HG03066 (cell line): Measurements from ENCODE around the gene DYNC2LI1.

ENCODE experiments used
- ATAC-seq: cut with Tn5 transposase; IDR thresholded peaks from one replicate; pipeline ENCODE4 v1.9.1; 2021; ENCODE audit warnings: low read depth; ENCODE audit not compliant: unreplicated experiment

DYNC2LI1 gene

GRCh38 chr2:43762286-43762685, 11.6 kb upstream of the DYNC2LI1 start:
- no peak for ATAC-seq

- no peak for ATAC-seq
These were observed 10.7 kb upstream of the DYNC2LI1 start for GRCh38 chr2:43763091-43763490.

- ATAC-seq = no peak
These were observed 9.6 kb upstream of the DYNC2LI1 start for GRCh38 chr2:43764086-43764705.

- no peak for ATAC-seq
These were observed 7.8 kb upstream of the DYNC2LI1 start for GRCh38 chr2:43766006-43766405.

- ATAC-seq = no peak
These were observed 778 bp downstream of the DYNC2LI1 start for GRCh38 chr2:43774617-43775016.

GRCh38 chr2:43776324-43776723, 2.5 kb downstream of the DYNC2LI1 start:
- ATAC-seq = no peak

DNA sequence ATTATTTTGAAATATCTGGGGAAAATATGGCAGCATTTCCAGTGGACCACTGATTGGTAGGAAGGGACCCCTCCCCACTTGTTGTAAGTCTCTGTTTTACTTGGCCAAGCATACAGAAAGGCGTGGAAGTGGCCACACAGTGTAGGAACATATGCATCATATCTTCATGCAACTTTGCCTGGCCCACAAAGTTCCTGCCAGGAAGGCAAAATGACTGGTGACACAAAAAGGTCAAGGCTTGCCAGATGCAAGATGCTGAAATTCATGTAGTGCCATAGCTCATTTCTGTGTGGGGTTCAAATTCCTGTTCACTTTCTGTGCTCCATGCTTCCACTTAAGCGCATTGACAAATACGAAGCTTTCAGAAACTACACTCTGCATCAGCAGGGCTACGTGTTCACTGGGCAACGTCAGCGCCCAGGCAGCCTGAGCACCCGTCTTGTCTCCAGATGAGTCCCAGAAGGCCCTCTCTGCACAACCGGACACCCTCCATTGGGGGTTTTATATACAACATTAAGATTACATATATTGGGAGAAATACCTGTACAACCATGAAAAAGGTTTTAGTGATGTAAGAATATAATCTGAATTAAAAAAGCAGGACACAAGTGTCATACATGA, 3.6 kb downstream of the DYNC2LI1 start:
- no peak for ATAC-seq

DNA sequence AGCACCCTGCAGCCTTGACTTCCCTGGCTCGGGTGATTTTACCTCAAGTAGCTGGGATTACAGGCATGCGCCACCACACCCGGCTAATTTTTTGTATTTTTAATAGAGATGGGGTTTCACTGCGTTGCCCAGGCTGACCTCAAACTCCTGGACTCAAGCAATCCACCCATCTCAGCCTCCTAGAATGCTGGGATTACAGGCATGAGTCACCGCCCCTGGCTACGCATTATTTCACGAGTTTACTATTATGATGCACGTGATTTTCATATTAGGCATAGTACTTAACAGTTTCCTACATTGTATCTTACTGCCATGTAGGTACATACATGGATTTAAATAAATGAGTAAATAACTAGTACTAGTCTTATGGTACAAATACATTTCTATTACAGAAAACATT, 4.4 kb downstream of the DYNC2LI1 start:
- no peak for ATAC-seq

DNA sequence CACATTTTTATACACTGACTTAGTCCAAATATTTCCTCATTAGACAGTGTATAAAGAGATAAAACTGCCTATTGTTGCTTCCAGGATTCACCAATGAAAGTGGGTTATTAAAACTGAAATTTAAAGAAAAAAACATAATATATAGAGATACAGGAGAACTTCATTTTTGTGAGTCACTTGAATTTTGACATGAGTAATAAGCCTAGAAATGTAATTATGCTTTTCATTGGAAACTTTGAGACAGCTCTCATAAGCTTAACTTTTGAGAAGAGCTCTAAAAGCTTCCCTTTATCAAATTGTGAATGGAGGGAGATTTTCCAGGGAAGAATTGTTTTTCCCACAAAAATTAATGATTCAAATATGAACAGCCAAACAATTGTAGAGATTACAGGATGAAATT, 14.1 kb downstream of the DYNC2LI1 start:
- no peak for ATAC-seq

DNA sequence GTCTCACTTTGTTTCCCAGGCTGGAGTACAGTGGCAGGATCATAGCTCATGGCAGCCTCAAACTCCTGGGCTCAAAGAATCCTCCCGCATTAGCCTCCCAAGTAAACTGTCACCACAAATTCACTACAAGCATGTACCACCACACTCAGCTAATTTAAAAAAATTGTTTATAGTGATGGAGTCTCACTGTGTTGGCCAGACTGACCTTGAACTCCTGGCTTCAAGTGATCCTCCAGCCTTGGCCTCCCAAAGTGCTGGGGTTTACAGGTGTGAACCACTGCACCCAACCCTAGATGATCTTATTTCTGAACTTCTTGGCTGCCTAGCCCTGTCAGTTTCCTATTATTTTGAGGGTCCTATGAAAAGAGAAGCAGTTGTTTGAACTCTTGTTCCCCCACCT, 14.8 kb downstream of the DYNC2LI1 start:
- no peak for ATAC-seq

DNA sequence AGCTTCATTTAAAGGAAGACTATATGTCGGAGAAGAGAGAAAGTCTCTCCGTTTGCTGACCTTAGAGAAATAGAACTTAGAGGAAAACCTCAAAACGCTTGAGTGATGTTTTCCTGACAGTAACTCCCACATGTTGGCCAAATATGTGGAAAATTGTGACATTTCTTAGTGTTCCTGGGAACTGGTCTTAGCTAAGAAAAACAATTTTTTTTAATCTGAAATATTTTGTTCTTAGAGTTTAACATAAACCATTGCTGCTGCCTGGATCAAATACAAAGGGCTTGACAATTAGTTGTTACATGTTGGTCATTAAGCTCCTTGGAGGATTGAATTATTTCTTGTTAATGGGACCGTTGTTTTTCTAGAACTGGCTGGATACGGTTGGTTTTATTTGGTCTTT, 16.3 kb downstream of the DYNC2LI1 start:
- no peak for ATAC-seq

DNA sequence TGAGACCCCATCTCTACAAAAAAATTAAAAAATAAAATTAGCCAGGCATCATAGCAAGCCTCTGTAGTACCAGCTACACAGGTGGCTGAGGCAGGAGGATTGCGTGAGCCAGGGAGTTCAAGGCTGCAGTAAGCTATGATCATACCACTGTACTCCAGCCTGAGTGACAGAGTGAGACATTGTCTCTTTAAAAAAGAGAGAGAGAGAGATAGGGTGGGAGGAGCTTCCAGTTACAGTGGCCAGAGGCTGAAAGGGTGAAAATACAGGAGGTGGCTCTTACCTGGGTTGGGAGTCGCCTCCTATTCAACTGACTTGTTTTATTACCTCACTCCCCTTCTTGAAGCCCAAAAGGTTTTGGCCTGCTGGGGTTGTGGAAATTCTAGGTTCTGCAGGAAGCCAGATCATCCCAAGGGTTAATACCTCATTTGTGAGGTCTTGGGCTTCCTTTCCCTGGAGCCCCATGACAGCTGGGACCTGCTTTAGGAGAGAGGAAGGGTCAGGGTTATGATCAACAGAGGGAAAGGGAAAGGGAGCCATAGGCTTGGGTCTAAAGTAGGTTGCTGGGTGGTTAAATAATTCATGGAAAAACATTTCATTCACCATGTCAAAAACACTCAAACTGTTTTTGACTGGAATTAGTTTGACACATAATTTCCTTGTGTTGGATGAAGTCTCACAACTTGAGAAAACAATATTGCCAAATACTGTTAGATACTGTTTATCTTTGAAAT, 17.4 kb downstream of the DYNC2LI1 start:
- ATAC-seq = no peak

DNA sequence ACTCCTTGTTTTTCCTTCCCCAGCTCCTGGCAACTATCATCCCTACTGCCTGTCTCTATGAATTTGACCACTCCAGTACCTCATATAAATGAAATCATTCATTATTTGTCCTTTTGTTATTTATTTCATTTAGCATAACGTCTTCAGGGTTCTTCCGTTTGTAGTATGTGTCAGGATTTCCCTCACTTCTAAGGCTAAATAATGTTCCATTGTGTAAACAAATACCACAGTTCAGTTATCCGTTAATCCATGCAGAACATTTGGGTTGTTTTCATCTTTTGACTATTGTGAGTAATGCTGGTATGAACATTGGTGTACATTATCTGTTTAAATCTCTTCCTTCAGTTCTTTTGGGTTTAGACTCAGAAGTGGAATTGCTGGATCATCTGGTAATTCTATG, 18.8 kb downstream of the DYNC2LI1 start:
- ATAC-seq = no peak

DNA sequence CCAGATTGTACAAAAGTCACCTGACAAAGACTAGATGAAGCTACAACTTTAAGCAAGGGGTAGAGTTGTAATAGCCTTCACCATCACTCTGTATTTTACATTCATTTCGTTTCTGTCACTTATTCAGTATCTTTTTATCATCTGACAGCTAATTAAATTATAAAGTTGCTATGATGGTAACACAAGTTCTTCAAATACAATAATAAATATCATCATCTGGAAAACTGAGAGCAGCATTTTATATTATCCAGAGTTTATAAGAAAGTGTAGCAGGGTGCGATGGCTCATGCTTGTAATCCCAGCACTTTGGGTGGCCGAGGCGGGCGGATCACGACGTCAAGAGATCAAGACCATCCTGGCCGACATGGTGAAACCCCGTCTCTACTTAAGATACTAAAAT, 21.1 kb downstream of the DYNC2LI1 start:
- no peak for ATAC-seq

GRCh38 chr2:43796206-43796605, 22.4 kb downstream of the DYNC2LI1 start:
- no peak for ATAC-seq

- ATAC-seq = no peak
These were observed 24.5 kb downstream of the DYNC2LI1 start for GRCh38 chr2:43798300-43798699.

GRCh38 chr2:43800894-43801293, 27.1 kb downstream of the DYNC2LI1 start:
- ATAC-seq = no peak

- ATAC-seq = no peak
These were observed 28.3 kb downstream of the DYNC2LI1 start for GRCh38 chr2:43802135-43802534.

GRCh38 chr2:43803113-43803512, 29.3 kb downstream of the DYNC2LI1 start:
- ATAC-seq = no peak

- no peak for ATAC-seq
These were observed 32.8 kb downstream of the DYNC2LI1 start for GRCh38 chr2:43806719-43807031.

DNA sequence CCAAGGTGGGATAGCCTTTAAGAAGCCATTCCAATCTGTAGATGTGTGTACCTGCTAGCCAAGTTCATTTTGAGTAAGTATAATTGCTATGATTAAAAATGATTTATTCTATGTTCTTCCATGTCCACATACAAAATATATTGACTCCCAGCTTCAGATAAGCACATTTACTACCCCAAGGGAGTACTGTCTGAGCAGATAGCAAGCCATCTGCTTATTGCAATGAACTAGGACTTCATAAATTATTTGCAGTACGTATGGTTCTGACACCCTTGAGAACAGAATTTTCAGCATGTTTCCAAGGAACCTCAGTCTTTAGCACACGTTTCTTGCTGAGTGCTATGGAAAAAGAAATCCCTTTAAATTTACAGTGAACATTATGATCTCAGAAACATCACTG, 36.6 kb downstream of the DYNC2LI1 start:
- ATAC-seq = no peak

DNA sequence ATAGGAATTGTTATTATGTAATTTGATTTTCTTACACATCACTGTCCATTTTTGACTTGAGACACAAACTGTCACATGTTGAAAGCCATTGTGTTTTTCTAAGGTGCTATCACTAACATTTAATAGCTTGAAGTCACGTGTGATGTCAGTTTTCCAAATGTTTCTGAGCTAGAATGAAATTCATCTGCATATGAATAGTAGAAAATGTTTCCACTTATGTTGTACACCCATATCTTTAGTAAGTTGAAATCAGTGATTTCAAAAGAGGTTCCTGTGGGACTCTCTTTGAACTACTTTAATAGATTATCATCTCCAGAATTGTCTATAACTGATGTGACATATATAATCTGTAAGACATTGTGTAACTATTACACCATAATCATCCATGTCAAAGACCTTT, 37.0 kb downstream of the DYNC2LI1 start:
- no peak for ATAC-seq
